GM12878 (cell line): ENCODE data around the gene FKBP4. TPM values are rescaled to one million over a fixed set of nuclear protein-coding genes. Genes with fewer than 3 reads are reported as not detected.

Source experiments
- ATAC-seq: fragments of 200-7000 bp; cut with Tn5 transposase; 3 replicates; pipeline ENCODE4 v1.9.1; 2020; ENCODE audit warnings: mild to moderate bottlenecking, moderate library complexity
- Bru-seq: library from RNA; stranded (reverse); fragments of 400-500 nt; gene quantifications from one replicate; lab custom pipeline; 2021; lab: Mats Ljungman, UMichigan
- BruChase-seq, 2 experiments: library from RNA; stranded (reverse); fragments of 400-500 nt; gene quantifications; one replicate each; lab custom pipeline; 2021; lab: Mats Ljungman, UMichigan
- BruUV-seq: library from RNA; stranded (reverse); fragments of 400-500 nt; replicated peaks from 2 replicates; lab custom pipeline; 2021; lab: Mats Ljungman, UMichigan
- CTCF ChIA-PET: fragments of 300-600 bp; sonication (Branson Sonifier 250); formaldehyde crosslinking; extraction: SDS; loops from one replicate; lab custom pipeline; 2021; ENCODE audit warnings: inconsistent platforms; lab: Yijun Ruan, JAX
- POLR2A ChIA-PET: fragments of 350-600 bp; formaldehyde crosslinking; extraction: SDS; loops from one replicate; lab custom pipeline; 2021; ENCODE audit warnings: inconsistent platforms; lab: Charles Lee
- RAD21 ChIA-PET: fragments of 300-600 bp; sonication (Branson Sonifier 250); formaldehyde crosslinking; loops from one replicate; lab custom pipeline; 2023; ENCODE audit warnings: antibody characterized with exemption; ENCODE audit not compliant: unreplicated experiment; lab: Charles Lee
- SMC1A ChIA-PET: fragments of 300-600 bp; sonication (Branson Sonifier 250); formaldehyde crosslinking; loops from one replicate; lab custom pipeline; 2023; ENCODE audit not compliant: unreplicated experiment, uncharacterized antibody; lab: Charles Lee
- DNase-seq: peaks from one replicate; pipeline ENCODE4 v3.0.0-alpha.2; 2011; ENCODE audit warnings: low read depth, low spot score
- FAIRE-seq: peaks from 3 replicates; lab custom pipeline; 2011; peaks lifted over from hg19 to GRCh38; lab: Jason Lieb, UNC
- H2AFZ ChIP-seq: 2 replicates; pipeline ENCODE4 v1.6.0; 2011; ENCODE audit warnings: low read depth, low read length, control low read depth; ENCODE audit not compliant: control insufficient read depth
- H3K27ac ChIP-seq: 2 replicates; pipeline ENCODE4 v1.5.1; 2011; ENCODE audit warnings: control low read depth; ENCODE audit not compliant: control insufficient read depth, insufficient read depth
- H3K27me3 ChIP-seq, 2 experiments: replicated peaks in 1 of 2; 2 replicates each; pipeline versions ENCODE4 v1.6.0 to v1.6.1; 2011; ENCODE audit warnings: low read length in 1 of 2; ENCODE audit not compliant: control insufficient read depth in 2 of 2, insufficient read depth in 2 of 2
- H3K36me3 ChIP-seq, 2 experiments: 2 replicates each; pipeline ENCODE4 v1.5.1; 2011; ENCODE audit warnings: low read length in 1 of 2; ENCODE audit not compliant: control insufficient read depth in 2 of 2, insufficient read depth in 2 of 2
- H3K4me1 ChIP-seq: 2 replicates; pipeline ENCODE4 v1.6.1; 2011; ENCODE audit warnings: mild to moderate bottlenecking, low read length, moderate library complexity, mixed read lengths; ENCODE audit not compliant: control insufficient read depth, insufficient read depth
- H3K4me2 ChIP-seq: 2 replicates; pipeline ENCODE4 v1.6.0; 2011; ENCODE audit warnings: control low read depth; ENCODE audit not compliant: control insufficient read depth, insufficient read depth
- H3K4me3 ChIP-seq: fragments of 200-600 bp; sonication (generic); 2 replicates; pipeline ENCODE4 v1.5.1; 2016
- H3K79me2 ChIP-seq: 2 replicates; pipeline ENCODE4 v1.6.0; 2011; ENCODE audit warnings: low read length; ENCODE audit not compliant: control insufficient read depth, insufficient read depth
- H3K9ac ChIP-seq: 2 replicates; pipeline ENCODE4 v1.8.0; 2011; ENCODE audit warnings: low read length, control low read depth, mixed read lengths; ENCODE audit not compliant: control insufficient read depth, insufficient read depth
- H3K9me3 ChIP-seq: replicated peaks from 3 replicates; pipeline ENCODE4 v1.5.1; 2011; ENCODE audit warnings: mild to moderate bottlenecking, low read length; ENCODE audit not compliant: control insufficient read depth, insufficient read depth
- H4K20me1 ChIP-seq: 2 replicates; pipeline ENCODE4 v1.6.0; 2011; ENCODE audit not compliant: control insufficient read depth, insufficient read depth
- CHD2 ChIP-seq: IDR thresholded peaks from 2 replicates; pipeline ENCODE4 v1.6.1; 2011; ENCODE audit warnings: low read depth, low read length, improper control_type of control experiment, borderline replicate concordance
- DPF2 ChIP-seq: fragments of 450-650 bp; IDR thresholded peaks from 2 replicates; pipeline ENCODE4 v1.6.1; 2017; ENCODE audit warnings: mild to moderate bottlenecking
- GATAD2B ChIP-seq: fragments of 450-650 bp; conservative IDR thresholded peaks from 2 replicates; pipeline ENCODE4 v1.6.1; 2017; ENCODE audit warnings: low read depth, mild to moderate bottlenecking, moderate library complexity
- IKZF1 ChIP-seq: fragments of 450-650 bp; conservative IDR thresholded peaks from 2 replicates; pipeline ENCODE4 v1.6.1; 2017; ENCODE audit warnings: antibody characterized with exemption, mild to moderate bottlenecking
- NBN ChIP-seq: fragments of 450-650 bp; IDR thresholded peaks from 2 replicates; pipeline ENCODE4 v1.6.1; 2016
- NFIC ChIP-seq: IDR thresholded peaks from 2 replicates; pipeline ENCODE4 v1.6.1; 2012; ENCODE audit warnings: low read depth, mild to moderate bottlenecking, inconsistent platforms, low read length, moderate library complexity
- NRF1 ChIP-seq: conservative IDR thresholded peaks from 2 replicates; pipeline ENCODE4 v1.6.1; 2011; ENCODE audit warnings: mild to moderate bottlenecking, low read depth, low read length, improper control_type of control experiment
- POLR2A ChIP-seq: IDR thresholded peaks from 2 replicates; pipeline ENCODE4 v1.6.1; 2011; ENCODE audit warnings: low read depth, mild to moderate bottlenecking, low read length
- RB1 ChIP-seq: fragments of 450-650 bp; formaldehyde crosslinking; IDR thresholded peaks from 2 replicates; pipeline ENCODE4 v1.6.1; 2017; ENCODE audit warnings: mild to moderate bottlenecking, borderline replicate concordance
- SP1 ChIP-seq: IDR thresholded peaks from one replicate; pipeline ENCODE4 v1.6.1; 2011; ENCODE audit warnings: low read depth, low read length
- WGBS: methylation state at CpG from one replicate; pipeline ENCODE4 v1.1.6; 2016; ENCODE audit warnings: low lambda C conversion rate; ENCODE audit not compliant: insufficient replicate concordance, insufficient coverage; ENCODE audit errors: missing lambda C conversion rate; 5-methylcytosine and 5-hydroxymethylcytosine counted together
- in situ Hi-C: fragments of 300-500 bp; cut with MboI; formaldehyde crosslinking; loops from 9 replicates; pipeline ENCODE4 v1.14.3; 2018; ENCODE audit warnings: mixed read lengths
- intact Hi-C: fragments of 100-400 bp; cut with micrococcal nuclease; formaldehyde crosslinking; loops from one replicate; pipeline ENCODE4 v1.14.2; 2022; ENCODE audit not compliant: unreplicated experiment
- long read RNA-seq, 2 experiments: library from polyadenylated mRNA; unstranded; transcript quantifications; one replicate each; pipeline ENCODE4 v2.0.0, GENCODE V29; 2019 to 2020
- polyA minus RNA-seq, 3 experiments: library from RNA; depleted of rRNA, polyadenylated mRNA; stranded (reverse); fragments of >200 nt; gene quantifications; 2 replicates each; pipeline ENCODE4 v1.2.3, GENCODE V29; 2011
- polyA plus RNA-seq, 11 experiments: library from polyadenylated mRNA; depleted of rRNA in 4 of 11; unstranded in 6 of 11; stranded (reverse) in 5 of 11; fragments of >200 nt; fragmentation: Nextera tagmentation in 4 of 11; fragmentation: Illumina TruSeq in 1 of 11; extraction: Ambion mirVana in 4 of 11; extraction: Trizol in 1 of 11; gene quantifications; 1 replicate in 1 of 11; 2 replicates in 10 of 11; pipeline versions ENCODE4 v1.2.1 to v1.2.3, GENCODE V29; 2011 to 2016; ENCODE audit warnings: inconsistent platforms in 2 of 11, missing spikeins in 2 of 11, low read depth in 1 of 11
- total RNA-seq, 4 experiments: library from RNA; depleted of rRNA in 3 of 4; stranded (reverse); fragments of >200 nt in 3 of 4; fragmentation: Illumina TruSeq in 1 of 4; extraction: Trizol in 1 of 4; gene quantifications; 2 replicates each; pipeline versions ENCODE4 v1.2.1 to v1.2.3, GENCODE V29; 2013 to 2021
- TF ChIP-seq, protein P1 (sequence below): fragments of 450-650 bp; IDR thresholded peaks from 2 replicates; pipeline ENCODE4 v1.6.1; 2016; ENCODE audit warnings: mild to moderate bottlenecking
- TF ChIP-seq, protein P2 (sequence below): fragments of 450-650 bp; formaldehyde crosslinking; IDR thresholded peaks from 2 replicates; pipeline ENCODE4 v1.5.0; 2022; ENCODE audit warnings: mild to moderate bottlenecking, missing genetic modification characterization

The FKBP4 gene, protein sequence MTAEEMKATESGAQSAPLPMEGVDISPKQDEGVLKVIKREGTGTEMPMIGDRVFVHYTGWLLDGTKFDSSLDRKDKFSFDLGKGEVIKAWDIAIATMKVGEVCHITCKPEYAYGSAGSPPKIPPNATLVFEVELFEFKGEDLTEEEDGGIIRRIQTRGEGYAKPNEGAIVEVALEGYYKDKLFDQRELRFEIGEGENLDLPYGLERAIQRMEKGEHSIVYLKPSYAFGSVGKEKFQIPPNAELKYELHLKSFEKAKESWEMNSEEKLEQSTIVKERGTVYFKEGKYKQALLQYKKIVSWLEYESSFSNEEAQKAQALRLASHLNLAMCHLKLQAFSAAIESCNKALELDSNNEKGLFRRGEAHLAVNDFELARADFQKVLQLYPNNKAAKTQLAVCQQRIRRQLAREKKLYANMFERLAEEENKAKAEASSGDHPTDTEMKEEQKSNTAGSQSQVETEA
- 53.7 and 58.2 TPM in 2 replicates for total RNA-seq (2013; cell fraction: nucleolus; rRNA removed)
- total RNA-seq (2014; rRNA removed) (40.1 and 43.2 TPM in 2 replicates), total RNA-seq (2014; rRNA removed; fragmentation: Illumina TruSeq; extraction: Trizol) (44.1 and 45.0 TPM in 2 replicates), total RNA-seq (2021) (77.0 and 77.7 TPM in 2 replicates), polyA plus RNA-seq (2011; rRNA removed) (39.6 and 42.8 TPM in 2 replicates), polyA plus RNA-seq (2014; fragmentation: Illumina TruSeq; extraction: Trizol) (51.5 and 55.8 TPM in 2 replicates), polyA plus RNA-seq (2014; fragmentation: Nextera tagmentation; extraction: Ambion mirVana) (10 to 100 TPM in 1 of 2 experiments, 1 to 10 TPM in 1; 8.9 to 15.4 TPM), polyA plus RNA-seq (2014; rRNA removed) (45.9 and 46.0 TPM in 2 replicates), polyA plus RNA-seq (2016; fragmentation: Nextera tagmentation; extraction: Ambion mirVana) (10 to 100 TPM; 89.1 to 90.0 TPM), polyA minus RNA-seq (2011; rRNA and poly(A)+ RNA removed) (38.4 and 42.1 TPM in 2 replicates), Bru-seq, nascent RNA (percentile 75 among the genes with signal in this experiment), BruChase-seq, experiment 1, labeled RNA remaining after a 6-hour chase (percentile 89 among the genes with signal in this experiment), BruChase-seq, experiment 2, labeled RNA remaining after a 2-hour chase (percentile 78 among the genes with signal in this experiment)
- polyA plus RNA-seq (2011; ENCODE audit: low read depth), result 19.4 TPM
- polyA plus RNA-seq (2011; cell fraction: cytosol; rRNA removed), result 34.3 and 36.3 TPM in 2 replicates
- 61.7 and 63.9 TPM in 2 replicates for polyA plus RNA-seq (2011; cell fraction: nucleus; rRNA removed)
- 34.9 and 36.0 TPM in 2 replicates for polyA plus RNA-seq (2012)
- 15.1 and 15.5 TPM in 2 replicates for polyA minus RNA-seq (2011; cell fraction: cytosol; rRNA and poly(A)+ RNA removed)
- polyA minus RNA-seq (2011; cell fraction: nucleus; rRNA and poly(A)+ RNA removed), result 28.2 and 51.0 TPM in 2 replicates
- long read RNA-seq, experiment 1, transcript FKBP4-201 (10 exons, 3,732 nt), result major isoform, 52 of 57 reads
- long read RNA-seq, experiment 1, partial matches to known transcripts, result 2 of 57 reads
- long read RNA-seq, experiment 1, other reads (novel, unspliced or antisense), result 3 of 57 reads
- long read RNA-seq, experiment 2, transcript FKBP4-201 (10 exons, 3,732 nt), result major isoform, 64 of 77 reads
- long read RNA-seq, experiment 2, partial matches to known transcripts, result 6 of 77 reads
- long read RNA-seq, experiment 2, other reads (novel, unspliced or antisense), result 7 of 77 reads

DNA sequence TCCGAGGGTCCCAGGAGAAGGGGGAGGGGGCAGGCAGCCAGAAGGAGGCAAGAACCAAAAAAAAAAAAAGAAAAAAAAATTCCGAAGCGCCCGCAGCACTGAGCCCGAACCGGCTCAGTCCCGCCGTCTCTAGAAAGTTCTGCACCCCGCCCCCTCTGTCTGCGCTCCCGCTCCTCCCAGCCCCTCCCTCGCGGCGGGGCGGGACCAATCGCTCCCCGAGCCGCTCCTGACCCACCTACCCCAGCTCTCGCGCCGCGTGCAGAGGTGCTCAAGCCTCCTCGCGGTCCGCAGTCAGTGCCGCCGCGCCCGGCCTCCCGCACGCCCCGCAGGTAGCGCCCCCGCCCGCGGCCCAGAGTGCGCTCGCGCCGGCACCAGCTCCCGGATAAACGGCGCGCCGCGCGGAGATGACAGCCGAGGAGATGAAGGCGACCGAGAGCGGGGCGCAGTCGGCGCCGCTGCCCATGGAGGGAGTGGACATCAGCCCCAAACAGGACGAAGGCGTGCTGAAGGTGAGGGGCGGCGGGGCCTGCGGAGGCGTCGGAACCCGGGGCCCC lies at the start of gene FKBP4:
Gene FKBP4, plus strand, starts transcription at position 235 of the 554 bp plus-strand sequence. Its CDS starts 170 bp downstream, at position 405.
- in situ Hi-C loops, result no loop called here
- Histone ChIP-seq H3K36me3 (peaks cover 6 to 17% of the 10 kb centered on the region in 2 experiments; a peak in 3 of 4 replicates), H3K9me3 (no peaks in the 10 kb centered on the region), H3K79me2 (peaks cover 25% of the 10 kb centered on the region), H3K4me2 (peak within 1 kb of the TSS; percentile 92), H3K9ac (peak within 1 kb of the TSS; percentile 78; the same call in 1 of the 2 replicates), H3K4me1 (no peaks in the 10 kb centered on the region; the same call in 1 of the 2 replicates), H4K20me1 (no peaks in the 10 kb centered on the region; the same call in none of the 2 replicates), H3K27me3 (peaks cover 0 to 3% of the 10 kb centered on the region in 2 experiments; a peak in 1 of 4 replicates), H2AFZ (peak within 1 kb of the TSS; percentile 89), H3K4me3 (peak within 1 kb of the TSS; percentile 90), H3K27ac (peak within 1 kb of the TSS; percentile 58)
- RAD21 ChIA-PET, result interaction anchor here (0.7 to 1.0 kb wide), 2 partner anchors 17 to 19 kb away, joined by 3 read pairs; partner anchors contain the start of gene ITFG2
- SMC1A ChIA-PET, result no interaction called here
- CTCF ChIA-PET, result interaction anchor here (0.6 to 2.6 kb wide), 4 partner anchors 10 to 18 kb away, joined by 3 to 25 read pairs (median 6); partner anchors contain the start of gene ITFG2
- POLR2A ChIA-PET, result interaction anchor here (0.8 to 1.5 kb wide), 3 partner anchors 9 to 17 kb away, joined by 3 to 4 read pairs (median 3); partner anchors contain the start of gene ITFG2
- no TSS peak for BruUV-seq
- FAIRE-seq, result no peak
- peak; percentile 92 for ATAC-seq
- intact Hi-C loops, result loop anchor here (1.0 kb wide), 1 partner anchor 17 kb away; the partner anchor contains the start of gene ITFG2
- 1% methylated on average over 44 of the region's 63 CpGs for WGBS
- no peak for DNase-seq
- TF ChIP-seq SP1 (peak; percentile 18), RB1 (peak; percentile 70; the same call in 1 of the 2 replicates), NFIC (no peak), DPF2 (peak; percentile 27; the same call in 1 of the 2 replicates), NBN (0 out of 2 replicates have a peak, but pooled peaks have one; percentile 69), NRF1 (0 out of 2 replicates have a peak, but pooled peaks have one; percentile 13), POLR2A (peak; percentile 89), GATAD2B (peak; percentile 38; the same call in 1 of the 2 replicates), CHD2 (peak; percentile 54), IKZF1 (peak; percentile 39; the same call in 1 of the 2 replicates)
- TF ChIP-seq, protein P1, sequence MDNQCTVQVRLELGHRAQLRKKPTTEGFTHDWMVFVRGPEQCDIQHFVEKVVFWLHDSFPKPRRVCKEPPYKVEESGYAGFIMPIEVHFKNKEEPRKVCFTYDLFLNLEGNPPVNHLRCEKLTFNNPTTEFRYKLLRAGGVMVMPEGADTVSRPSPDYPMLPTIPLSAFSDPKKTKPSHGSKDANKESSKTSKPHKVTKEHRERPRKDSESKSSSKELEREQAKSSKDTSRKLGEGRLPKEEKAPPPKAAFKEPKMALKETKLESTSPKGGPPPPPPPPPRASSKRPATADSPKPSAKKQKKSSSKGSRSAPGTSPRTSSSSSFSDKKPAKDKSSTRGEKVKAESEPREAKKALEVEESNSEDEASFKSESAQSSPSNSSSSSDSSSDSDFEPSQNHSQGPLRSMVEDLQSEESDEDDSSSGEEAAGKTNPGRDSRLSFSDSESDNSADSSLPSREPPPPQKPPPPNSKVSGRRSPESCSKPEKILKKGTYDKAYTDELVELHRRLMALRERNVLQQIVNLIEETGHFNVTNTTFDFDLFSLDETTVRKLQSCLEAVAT, result peak; percentile 53; the same call in 1 of the 2 replicates
- TF ChIP-seq, protein P2, sequence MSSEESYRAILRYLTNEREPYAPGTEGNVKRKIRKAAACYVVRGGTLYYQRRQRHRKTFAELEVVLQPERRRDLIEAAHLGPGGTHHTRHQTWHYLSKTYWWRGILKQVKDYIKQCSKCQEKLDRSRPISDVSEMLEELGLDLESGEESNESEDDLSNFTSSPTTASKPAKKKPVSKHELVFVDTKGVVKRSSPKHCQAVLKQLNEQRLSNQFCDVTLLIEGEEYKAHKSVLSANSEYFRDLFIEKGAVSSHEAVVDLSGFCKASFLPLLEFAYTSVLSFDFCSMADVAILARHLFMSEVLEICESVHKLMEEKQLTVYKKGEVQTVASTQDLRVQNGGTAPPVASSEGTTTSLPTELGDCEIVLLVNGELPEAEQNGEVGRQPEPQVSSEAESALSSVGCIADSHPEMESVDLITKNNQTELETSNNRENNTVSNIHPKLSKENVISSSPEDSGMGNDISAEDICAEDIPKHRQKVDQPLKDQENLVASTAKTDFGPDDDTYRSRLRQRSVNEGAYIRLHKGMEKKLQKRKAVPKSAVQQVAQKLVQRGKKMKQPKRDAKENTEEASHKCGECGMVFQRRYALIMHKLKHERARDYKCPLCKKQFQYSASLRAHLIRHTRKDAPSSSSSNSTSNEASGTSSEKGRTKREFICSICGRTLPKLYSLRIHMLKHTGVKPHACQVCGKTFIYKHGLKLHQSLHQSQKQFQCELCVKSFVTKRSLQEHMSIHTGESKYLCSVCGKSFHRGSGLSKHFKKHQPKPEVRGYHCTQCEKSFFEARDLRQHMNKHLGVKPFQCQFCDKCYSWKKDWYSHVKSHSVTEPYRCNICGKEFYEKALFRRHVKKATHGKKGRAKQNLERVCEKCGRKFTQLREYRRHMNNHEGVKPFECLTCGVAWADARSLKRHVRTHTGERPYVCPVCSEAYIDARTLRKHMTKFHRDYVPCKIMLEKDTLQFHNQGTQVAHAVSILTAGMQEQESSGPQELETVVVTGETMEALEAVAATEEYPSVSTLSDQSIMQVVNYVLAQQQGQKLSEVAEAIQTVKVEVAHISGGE (CRISPR knock-in tag), result no peak
